ENCODE results near the gene SNRNP35. TPM values are rescaled to one million over a fixed set of nuclear protein-coding genes. Genes with fewer than 3 reads are reported as not detected.

The SNRNP35 gene
- total and polyA plus RNA-seq, 9 of the 15 experiments (the other 6 are each of a cell fraction or from before 2014, with no cell fraction given), result 17.7 to 41.0 (median 25.5) TPM

- TF ChIP-seq REST (IDR thresholded peaks at IDR 0.05; ENCODE audit: borderline replicate concordance) (no peak), REST (CRISPR knock-in tag; IDR thresholded peaks at IDR 0.05; ENCODE audit: low read depth) (0 out of 2 replicates have a peak, but pooled peaks have one; percentile 17), MTF1 (CRISPR knock-in tag; IDR thresholded peaks at IDR 0.05; ENCODE audit: borderline replicate concordance) (no peak), ZNF41 (CRISPR knock-in tag; conservative IDR thresholded peaks at IDR 0.05) (0 out of 2 replicates have a peak, but pooled peaks have one; percentile 37), POLR2AphosphoS2 (IDR thresholded peaks at IDR 0.05; ENCODE audit: low read length) (no peak), ESRRB (CRISPR knock-in tag; IDR thresholded peaks at IDR 0.05; ENCODE audit: borderline replicate concordance) (no peak), ZFX (CRISPR knock-in tag; IDR thresholded peaks at IDR 0.05) (peak; percentile 88), ZNF398 (CRISPR knock-in tag; IDR thresholded peaks at IDR 0.05) (no peak), SMARCC2 (IDR thresholded peaks at IDR 0.05; ENCODE audit: low read depth) (no peak), HIVEP1 (CRISPR knock-in tag; IDR thresholded peaks at IDR 0.05) (peak; percentile 72; the same call in 1 of the 2 replicates), CBX2 (IDR thresholded peaks at IDR 0.05; ENCODE audit: insufficient read depth, low read length, poor library complexity, severe bottlenecking) (no peak)
- TF ChIP-seq, protein P1, sequence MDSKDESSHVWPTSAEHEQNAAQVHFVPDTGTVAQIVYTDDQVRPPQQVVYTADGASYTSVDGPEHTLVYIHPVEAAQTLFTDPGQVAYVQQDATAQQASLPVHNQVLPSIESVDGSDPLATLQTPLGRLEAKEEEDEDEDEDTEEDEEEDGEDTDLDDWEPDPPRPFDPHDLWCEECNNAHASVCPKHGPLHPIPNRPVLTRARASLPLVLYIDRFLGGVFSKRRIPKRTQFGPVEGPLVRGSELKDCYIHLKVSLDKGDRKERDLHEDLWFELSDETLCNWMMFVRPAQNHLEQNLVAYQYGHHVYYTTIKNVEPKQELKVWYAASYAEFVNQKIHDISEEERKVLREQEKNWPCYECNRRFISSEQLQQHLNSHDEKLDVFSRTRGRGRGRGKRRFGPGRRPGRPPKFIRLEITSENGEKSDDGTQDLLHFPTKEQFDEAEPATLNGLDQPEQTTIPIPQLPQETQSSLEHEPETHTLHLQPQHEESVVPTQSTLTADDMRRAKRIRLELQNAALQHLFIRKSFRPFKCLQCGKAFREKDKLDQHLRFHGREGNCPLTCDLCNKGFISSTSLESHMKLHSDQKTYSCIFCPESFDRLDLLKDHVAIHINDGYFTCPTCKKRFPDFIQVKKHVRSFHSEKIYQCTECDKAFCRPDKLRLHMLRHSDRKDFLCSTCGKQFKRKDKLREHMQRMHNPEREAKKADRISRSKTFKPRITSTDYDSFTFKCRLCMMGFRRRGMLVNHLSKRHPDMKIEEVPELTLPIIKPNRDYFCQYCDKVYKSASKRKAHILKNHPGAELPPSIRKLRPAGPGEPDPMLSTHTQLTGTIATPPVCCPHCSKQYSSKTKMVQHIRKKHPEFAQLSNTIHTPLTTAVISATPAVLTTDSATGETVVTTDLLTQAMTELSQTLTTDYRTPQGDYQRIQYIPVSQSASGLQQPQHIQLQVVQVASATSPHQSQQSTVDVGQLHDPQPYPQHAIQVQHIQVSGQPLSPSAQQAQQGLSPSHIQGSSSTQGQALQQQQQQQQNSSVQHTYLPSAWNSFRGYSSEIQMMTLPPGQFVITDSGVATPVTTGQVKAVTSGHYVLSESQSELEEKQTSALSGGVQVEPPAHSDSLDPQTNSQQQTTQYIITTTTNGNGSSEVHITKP (IDR thresholded peaks at IDR 0.05; ENCODE audit: partially characterized antibody), result peak; percentile 38
Measured at GRCh38 chr12:123436017-123436964, 21.6 kb upstream of the SNRNP35 start, which contains the start of gene RILPL2 (continued).

All from K562 (cell line).